ENCODE results near the gene GNA12.
"Not testable (repeated sequence)": the region's sequence is repeated elsewhere in the genome, so short reads cannot be mapped to it uniquely, and the experiment has no call there.

Gene GNA12

GRCh38 chr7:2856388-2857169, 12.5 kb upstream of the GNA12 start:
- Histone ChIP-seq H3K9me3 (no peaks in the 10 kb centered on the region), H3K4me3 (ENCODE audit: low read depth, low read length) (no peak overlapping the region), H3K36me3 (no peaks in the 10 kb centered on the region), H3K4me1 (no peaks in the 10 kb centered on the region), H3K27me3 (no peaks in the 10 kb centered on the region)
- no peak for TF ChIP-seq CTCF (IDR thresholded peaks at IDR 0.05; ENCODE audit: low read depth, low read length)
- DNase-seq: no peak

DNA sequence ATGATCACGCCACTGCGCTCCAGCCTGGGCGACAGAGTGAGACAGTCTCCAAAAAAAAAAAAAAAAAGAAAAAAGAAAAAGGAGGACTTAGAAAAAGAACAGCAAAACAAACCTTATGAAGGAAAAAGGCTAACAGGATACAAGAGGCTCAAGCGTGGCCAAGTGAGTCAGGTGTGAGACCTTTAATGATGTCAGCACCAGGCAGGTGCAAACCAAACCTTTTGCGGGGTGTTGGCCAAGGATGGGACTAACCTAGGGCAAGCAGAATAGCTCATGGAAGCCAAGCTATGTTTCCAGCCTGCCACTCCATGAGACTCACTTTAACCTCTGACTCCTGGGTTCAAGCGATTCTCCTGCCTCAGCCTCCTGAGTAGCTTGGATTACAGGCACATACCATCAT, 11.3 kb upstream of the GNA12 start:
- H3K4me3 ChIP-seq (ENCODE audit: low read depth, low read length): no peak overlapping the region
- TF ChIP-seq CTCF (IDR thresholded peaks at IDR 0.05; ENCODE audit: low read depth, low read length): no peak
- H3K27me3 ChIP-seq: no peaks in the 10 kb centered on the region
- H3K9me3 ChIP-seq: no peaks in the 10 kb centered on the region
- DNase-seq: no peak
- H3K4me1 ChIP-seq: no peaks in the 10 kb centered on the region
- H3K36me3 ChIP-seq: no peaks in the 10 kb centered on the region

DNA sequence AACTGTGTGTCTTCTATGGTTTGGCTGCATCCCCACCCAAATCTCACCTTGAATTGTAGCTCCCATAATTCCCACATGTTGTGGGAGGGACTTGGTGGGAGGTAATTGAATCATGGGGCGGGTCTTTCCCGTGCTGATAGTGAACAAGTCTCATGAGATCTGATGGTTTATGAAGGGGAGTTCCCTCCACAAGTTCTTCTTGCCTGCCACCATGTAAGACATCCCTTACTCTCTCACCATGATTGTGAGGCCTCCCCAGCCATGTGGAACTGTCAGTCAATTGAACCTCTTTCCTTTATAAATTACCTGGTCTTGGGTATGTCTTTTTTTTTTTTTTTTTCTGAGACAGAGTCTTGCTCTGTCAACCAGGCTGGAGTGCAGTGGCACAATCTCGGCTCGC, 9.4 kb upstream of the GNA12 start:
- DNase-seq; H3K4me1 ChIP-seq; H3K36me3 ChIP-seq; H3K9me3 ChIP-seq; H3K4me3 ChIP-seq (ENCODE audit: low read depth, low read length); H3K27me3 ChIP-seq: not testable (repeated sequence)

DNA sequence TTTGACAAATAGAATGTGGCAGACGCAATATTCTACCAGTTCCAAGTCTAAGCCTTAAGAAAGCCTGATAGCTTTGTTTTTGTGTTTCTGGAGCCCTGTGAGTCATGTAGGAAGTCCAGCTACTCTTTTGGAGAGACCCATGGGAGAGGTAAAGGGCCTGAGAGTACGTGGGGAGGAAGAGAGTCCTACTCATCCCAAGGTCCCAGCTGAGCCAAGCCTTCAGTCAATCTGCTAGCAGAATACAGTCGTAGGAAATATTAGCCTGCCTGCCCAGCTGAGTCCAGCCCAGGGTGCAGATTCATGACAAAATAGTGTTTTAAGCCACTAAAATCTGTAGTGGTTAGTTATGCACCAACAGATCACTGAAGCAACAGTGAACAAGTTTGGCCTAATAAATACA, 9.0 kb upstream of the GNA12 start:
- Histone ChIP-seq H3K4me3 (ENCODE audit: low read depth, low read length) (no peak overlapping the region), H3K27me3 (no peaks in the 10 kb centered on the region), H3K36me3 (no peaks in the 10 kb centered on the region), H3K9me3 (no peaks in the 10 kb centered on the region), H3K4me1 (no peaks in the 10 kb centered on the region)
- TF ChIP-seq CTCF (IDR thresholded peaks at IDR 0.05; ENCODE audit: low read depth, low read length): no peak
- no peak for DNase-seq

DNA sequence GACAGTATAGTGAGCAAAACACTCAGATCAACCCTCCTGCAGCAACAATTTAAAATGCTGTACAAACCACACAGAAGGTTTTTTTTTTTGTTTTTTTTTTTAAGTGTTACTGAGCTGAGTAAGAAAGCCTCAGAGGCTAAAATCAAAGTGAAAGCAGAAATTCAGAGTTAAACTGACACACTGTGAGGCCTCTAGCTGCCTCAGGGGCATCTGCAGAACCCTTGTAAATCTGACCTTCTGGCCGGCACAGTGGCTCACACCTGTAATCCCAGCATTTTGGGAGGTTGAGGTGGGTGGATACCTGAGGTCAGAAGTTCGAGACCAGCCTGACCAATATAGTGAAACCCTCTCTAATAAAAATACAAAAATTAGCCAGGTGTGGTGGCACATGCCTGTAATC, 7.4 kb upstream of the GNA12 start:
- Histone ChIP-seq H3K27me3 (no peaks in the 10 kb centered on the region), H3K4me1 (no peaks in the 10 kb centered on the region), H3K36me3 (no peaks in the 10 kb centered on the region), H3K4me3 (ENCODE audit: low read depth, low read length) (no peak overlapping the region), H3K9me3 (no peaks in the 10 kb centered on the region)
- TF ChIP-seq CTCF (IDR thresholded peaks at IDR 0.05; ENCODE audit: low read depth, low read length): no peak
- no peak for DNase-seq

DNA sequence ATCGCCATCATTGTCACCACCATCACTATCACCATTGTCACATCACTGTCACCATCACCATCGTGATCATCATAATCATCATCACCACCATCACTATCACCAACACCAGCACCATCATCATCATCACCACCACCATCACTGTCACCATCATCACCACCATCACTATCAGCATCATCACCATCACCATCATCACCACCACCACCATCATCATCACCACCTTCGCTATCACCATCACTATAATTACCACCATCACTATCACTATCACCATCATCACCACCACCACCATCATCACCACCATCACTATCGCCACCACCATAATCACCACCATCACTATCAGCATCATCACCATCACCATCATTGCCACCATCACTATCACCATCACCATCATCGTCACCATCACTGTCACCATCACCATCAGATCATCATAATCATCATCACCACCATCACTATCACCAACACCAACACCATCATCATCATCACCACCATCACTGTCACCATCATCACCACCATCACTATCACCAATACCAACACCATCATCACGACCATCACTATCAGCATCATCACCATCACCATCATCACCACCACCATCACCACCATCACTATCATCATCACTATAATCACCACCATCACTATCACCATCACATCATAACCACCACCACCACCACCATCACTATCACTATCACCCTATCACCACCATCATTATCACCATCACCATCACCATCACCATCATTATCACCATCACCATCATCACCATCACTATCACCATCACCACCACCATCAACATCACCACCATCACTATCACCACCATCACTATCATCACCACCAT, 6.0 kb upstream of the GNA12 start:
- no peak for TF ChIP-seq CTCF (IDR thresholded peaks at IDR 0.05; ENCODE audit: low read depth, low read length)
- Histone ChIP-seq H3K27me3 (no peaks in the 10 kb centered on the region), H3K4me1 (no peaks in the 10 kb centered on the region), H3K36me3 (no peaks in the 10 kb centered on the region), H3K4me3 (ENCODE audit: low read depth, low read length) (no peak overlapping the region), H3K9me3 (no peaks in the 10 kb centered on the region)
- no peak for DNase-seq

Data from BE2C (cell line).